Glutamatergic neuron (in vitro differentiated cells): ENCODE results near the gene PKP2. TPM values are rescaled to one million over a fixed set of nuclear protein-coding genes. Genes with fewer than 3 reads are reported as not detected.

ENCODE experiments used
- DNase-seq: peaks from one replicate; pipeline ENCODE4 v3.0.0; 2022
- H3K27ac Mint-ChIP-seq: one replicate; pipeline ENCODE4 v1.8.0; 2020; ENCODE audit warnings: mild to moderate bottlenecking, mixed read lengths, inconsistent platforms; ENCODE audit not compliant: unreplicated experiment
- H3K27me3 Mint-ChIP-seq: one replicate; pipeline ENCODE4 v1.8.0; 2020; ENCODE audit warnings: mild to moderate bottlenecking, moderate library complexity, mixed read lengths, inconsistent platforms; ENCODE audit not compliant: unreplicated experiment
- H3K36me3 Mint-ChIP-seq: one replicate; pipeline ENCODE4 v1.8.0; 2020; ENCODE audit warnings: mild to moderate bottlenecking, mixed read lengths, inconsistent platforms; ENCODE audit not compliant: unreplicated experiment
- H3K4me1 Mint-ChIP-seq: one replicate; pipeline ENCODE4 v1.8.0; 2020; ENCODE audit warnings: mild to moderate bottlenecking, low read depth, mixed read lengths, inconsistent platforms; ENCODE audit not compliant: unreplicated experiment
- H3K4me3 Mint-ChIP-seq: one replicate; pipeline ENCODE4 v1.8.0; 2020; ENCODE audit warnings: mild to moderate bottlenecking, mixed read lengths, inconsistent platforms; ENCODE audit not compliant: unreplicated experiment
- H3K9me3 Mint-ChIP-seq: one replicate; pipeline ENCODE4 v1.8.0; 2020; ENCODE audit warnings: mild to moderate bottlenecking, moderate library complexity, mixed read lengths, inconsistent platforms; ENCODE audit not compliant: unreplicated experiment
- CTCF ChIP-seq: fragments of 200-600 bp; sonication (generic); IDR thresholded peaks from one replicate; pipeline ENCODE4 v1.5.0; 2021; ENCODE audit not compliant: partially characterized antibody, unreplicated experiment
- total RNA-seq: library from RNA; stranded (reverse); fragmentation: NEBNext Ultra II Directional; extraction: Animal tissue kit (Norgen Biotek cat#: 25700); gene quantifications from one replicate; pipeline ENCODE4 v1.2.1, GENCODE V29; 2021; ENCODE audit not compliant: unreplicated experiment

PKP2 gene
- total RNA-seq, 1 donor from 2014 or later = 2.5 TPM

GRCh38 chr12:32755654-32756475 lies 140.7 kb downstream of the PKP2 start, which contains the start of gene YARS2:
Gene YARS2 (minus strand): TSS chr12:32755897. CDS start chr12:32755874, 23 bp downstream.
- TF ChIP-seq CTCF = peak; percentile 56
- Mint-ChIP-seq H3K4me3 (peak within 1 kb of the TSS; percentile 91), H3K36me3 (no peaks in the 10 kb centered on the region), H3K27ac (peak within 1 kb of the TSS; percentile 79), H3K9me3 (peaks cover 4% of the 10 kb centered on the region), H3K4me1 (peaks cover 10% of the 10 kb centered on the region), H3K27me3 (peaks cover 4% of the 10 kb centered on the region)
- DNase-seq = peak; percentile 91

DNA sequence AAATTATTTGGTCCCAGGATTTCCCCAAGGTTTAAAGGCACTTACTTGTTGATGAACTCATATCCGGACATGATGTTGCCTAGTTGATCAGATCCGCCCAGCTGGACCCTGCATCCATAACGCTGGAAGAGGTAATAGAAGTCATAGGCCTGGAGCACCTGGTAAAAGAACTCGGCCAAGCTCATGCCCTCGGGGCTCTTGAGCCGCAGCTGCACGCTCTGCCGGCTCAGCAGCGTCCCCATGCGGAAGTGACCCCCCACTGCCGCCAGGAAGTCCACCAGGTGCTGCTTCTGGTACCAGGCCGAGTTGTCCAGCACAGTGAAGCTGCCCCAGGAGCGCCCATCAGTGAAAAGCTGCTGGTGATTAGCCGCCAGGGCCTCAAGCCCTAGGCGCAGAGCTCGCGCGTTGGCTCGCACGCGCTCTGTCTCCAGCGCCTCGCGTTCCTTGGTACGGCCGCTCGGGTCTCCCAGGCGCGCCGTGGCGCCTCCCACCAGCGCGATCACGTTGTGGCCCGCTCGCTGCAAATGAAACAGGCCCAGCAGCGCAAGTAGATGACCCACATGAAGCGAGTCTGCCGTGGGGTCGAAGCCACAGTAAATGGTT lies 141.4 kb downstream of the PKP2 start:
- Mint-ChIP-seq H3K36me3 (no peaks in the 10 kb centered on the region), H3K27ac (peak overlapping the region; percentile 79), H3K4me3 (peak overlapping the region; percentile 91), H3K9me3 (peaks cover 4% of the 10 kb centered on the region), H3K27me3 (peaks cover 4% of the 10 kb centered on the region), H3K4me1 (peaks cover 10% of the 10 kb centered on the region)
- DNase-seq = peak; percentile 89
- peak; percentile 93 for TF ChIP-seq CTCF

- peaks cover 4% of the 10 kb centered on the region for H3K9me3 Mint-ChIP-seq
- H3K4me1 Mint-ChIP-seq = peaks cover 10% of the 10 kb centered on the region
- H3K4me3 Mint-ChIP-seq = peak overlapping the region; percentile 81
- H3K36me3 Mint-ChIP-seq = no peaks in the 10 kb centered on the region
- DNase-seq = no peak
- peaks cover 4% of the 10 kb centered on the region for H3K27me3 Mint-ChIP-seq
- TF ChIP-seq CTCF = no peak
- peak overlapping the region; percentile 68 for H3K27ac Mint-ChIP-seq
Observed at GRCh38 chr12:32754111-32754510, 142.5 kb downstream of the PKP2 start.

DNA sequence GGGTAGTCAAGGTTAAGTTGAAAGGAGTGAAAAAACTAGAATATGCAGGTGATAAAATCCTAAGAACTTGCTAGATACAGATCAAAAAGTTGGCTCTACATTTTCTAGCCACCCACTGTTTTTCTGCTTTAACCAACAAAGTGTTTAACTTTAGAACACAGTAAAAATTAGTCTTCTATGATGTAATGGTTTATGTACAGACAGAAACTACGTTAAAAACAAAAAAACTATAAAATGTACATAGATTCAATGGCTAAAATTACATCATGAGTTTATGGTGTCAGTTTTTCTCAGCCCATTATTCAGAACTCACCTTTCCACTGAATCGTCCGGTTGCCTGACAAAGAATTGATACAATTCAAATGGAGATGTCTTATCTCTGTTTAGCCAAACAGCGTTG lies 143.0 kb downstream of the PKP2 start:
- no peak overlapping the region for H3K27ac Mint-ChIP-seq
- DNase-seq = no peak

More for the DNA sequence above, 143.0 kb downstream of the PKP2 start:
- Mint-ChIP-seq H3K4me3 (no peak overlapping the region), H3K9me3 (peaks cover 4% of the 10 kb centered on the region), H3K27me3 (peaks cover 4% of the 10 kb centered on the region), H3K4me1 (peaks cover 10% of the 10 kb centered on the region), H3K36me3 (no peaks in the 10 kb centered on the region)
- no peak for TF ChIP-seq CTCF
